ENCODE results near the gene ADAP1.

- TF ChIP-seq POLR2AphosphoS5 (IDR thresholded peaks at IDR 0.05) = no peak
- TF ChIP-seq, protein P1, sequence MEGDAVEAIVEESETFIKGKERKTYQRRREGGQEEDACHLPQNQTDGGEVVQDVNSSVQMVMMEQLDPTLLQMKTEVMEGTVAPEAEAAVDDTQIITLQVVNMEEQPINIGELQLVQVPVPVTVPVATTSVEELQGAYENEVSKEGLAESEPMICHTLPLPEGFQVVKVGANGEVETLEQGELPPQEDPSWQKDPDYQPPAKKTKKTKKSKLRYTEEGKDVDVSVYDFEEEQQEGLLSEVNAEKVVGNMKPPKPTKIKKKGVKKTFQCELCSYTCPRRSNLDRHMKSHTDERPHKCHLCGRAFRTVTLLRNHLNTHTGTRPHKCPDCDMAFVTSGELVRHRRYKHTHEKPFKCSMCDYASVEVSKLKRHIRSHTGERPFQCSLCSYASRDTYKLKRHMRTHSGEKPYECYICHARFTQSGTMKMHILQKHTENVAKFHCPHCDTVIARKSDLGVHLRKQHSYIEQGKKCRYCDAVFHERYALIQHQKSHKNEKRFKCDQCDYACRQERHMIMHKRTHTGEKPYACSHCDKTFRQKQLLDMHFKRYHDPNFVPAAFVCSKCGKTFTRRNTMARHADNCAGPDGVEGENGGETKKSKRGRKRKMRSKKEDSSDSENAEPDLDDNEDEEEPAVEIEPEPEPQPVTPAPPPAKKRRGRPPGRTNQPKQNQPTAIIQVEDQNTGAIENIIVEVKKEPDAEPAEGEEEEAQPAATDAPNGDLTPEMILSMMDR (IDR thresholded peaks at IDR 0.05) = no peak
- TF ChIP-seq POLR2A (IDR thresholded peaks at IDR 0.05) = no peak
These were observed 58.9 kb downstream of the ADAP1 start for GRCh38 chr7:895451-896052.

Data from sigmoid colon (tissue), 4 donors.